CD4-positive, alpha-beta T cell (primary cell): ENCODE data around the gene ERICH2. TPM values are rescaled to one million over a fixed set of nuclear protein-coding genes. Genes with fewer than 3 reads are reported as not detected.

Experiments
- ATAC-seq: fragments of 200-7000 bp; cut with Tn5 transposase; one replicate; pipeline ENCODE4 v1.10.0; 2022; ENCODE audit warnings: mild to moderate bottlenecking; ENCODE audit not compliant: poor library complexity
- CTCF ChIA-PET: fragments of 350-600 bp; sonication (Branson Sonifier 250); formaldehyde crosslinking; loops from one replicate; lab custom pipeline; 2021; ENCODE audit warnings: antibody characterized with exemption, inconsistent platforms; lab: Charles Lee
- POLR2A ChIA-PET: fragments of 350-600 bp; sonication (Branson Sonifier 250); formaldehyde crosslinking; loops from one replicate; lab custom pipeline; 2021; ENCODE audit warnings: antibody characterized with exemption, inconsistent platforms; lab: Charles Lee
- DNase-seq, 14 experiments: peaks; one replicate each; pipeline ENCODE4 v3.0.0-alpha.2; 2013 to 2020; ENCODE audit warnings: mixed read lengths in 2 of 14
- H3K27ac ChIP-seq, 2 donors: one replicate each; pipeline versions ENCODE4 v1.5.1 to v1.7.0; 2013; ENCODE audit warnings: low read length in 2 of 2, low read depth in 1 of 2, mild to moderate bottlenecking in 1 of 2
- H3K27me3 ChIP-seq, 2 experiments: 1 replicate in 1 of 2; 2 replicates in 1 of 2; pipeline versions ENCODE4 v1.6.1 to v1.7.0; 2013; ENCODE audit warnings: low read length in 2 of 2, control low read depth in 1 of 2, mild to moderate bottlenecking in 1 of 2, moderate library complexity in 1 of 2; ENCODE audit not compliant: insufficient read depth in 2 of 2, control insufficient read depth in 1 of 2
- H3K36me3 ChIP-seq: one replicate; pipeline ENCODE4 v1.6.1; 2013; ENCODE audit warnings: low read length, control low read depth; ENCODE audit not compliant: insufficient read depth
- H3K4me1 ChIP-seq: one replicate; pipeline ENCODE4 v1.6.1; 2013; ENCODE audit warnings: low read length, control low read depth; ENCODE audit not compliant: insufficient read depth
- H3K4me3 ChIP-seq: one replicate; pipeline ENCODE4 v1.5.1; 2013; ENCODE audit warnings: mild to moderate bottlenecking, low read length, moderate library complexity
- H3K9me3 ChIP-seq, 2 experiments: 1 replicate in 1 of 2; 2 replicates in 1 of 2; pipeline versions ENCODE4 v1.6.1 to v1.7.0; 2013; ENCODE audit warnings: low read length in 2 of 2, mild to moderate bottlenecking in 2 of 2, control low read depth in 1 of 2, moderate library complexity in 1 of 2; ENCODE audit not compliant: control insufficient read depth in 1 of 2, insufficient read depth in 1 of 2
- H3K27ac Mint-ChIP-seq: one replicate; pipeline ENCODE4 v1.8.0; 2020; ENCODE audit warnings: mixed read lengths
- H3K27me3 Mint-ChIP-seq: one replicate; pipeline ENCODE4 v1.8.0; 2021; ENCODE audit warnings: mixed read lengths
- H3K36me3 Mint-ChIP-seq: one replicate; pipeline ENCODE4 v1.8.0; 2021; ENCODE audit warnings: low read depth, mixed read lengths
- H3K4me1 Mint-ChIP-seq: one replicate; pipeline ENCODE4 v1.8.0; 2021; ENCODE audit warnings: low read depth, mixed read lengths
- H3K4me3 Mint-ChIP-seq: one replicate; pipeline ENCODE4 v1.8.0; 2020; ENCODE audit warnings: mild to moderate bottlenecking, mixed read lengths
- H3K9me3 Mint-ChIP-seq: one replicate; pipeline ENCODE4 v1.8.0; 2020; ENCODE audit warnings: mixed read lengths
- intact Hi-C, 2 experiments: fragments of 100-400 bp; cut with DNase I in 1 of 2; cut with micrococcal nuclease in 1 of 2; formaldehyde crosslinking; loops; one replicate each; pipeline versions ENCODE4 v1.15.1 to v1.9.0; 2023 to 2025; cut with DNase I, micrococcal nuclease
- total RNA-seq, 174 experiments: library from RNA in 2 of 174; stranded (reverse) in 2 of 174; gene quantifications; one replicate each; pipeline ENCODE4 v1.2.3 and lab custom pipeline; 2021 to 2026
- TF ChIP-seq, protein P1 (sequence below): fragments of 200-600 bp; IDR thresholded peaks from one replicate; pipeline ENCODE4 v1.8.0; 2022; ENCODE audit warnings: antibody characterized with exemption, mild to moderate bottlenecking

The ERICH2 gene
- total RNA-seq, 2 experiments from 2014 or later, result not detected

DNA sequence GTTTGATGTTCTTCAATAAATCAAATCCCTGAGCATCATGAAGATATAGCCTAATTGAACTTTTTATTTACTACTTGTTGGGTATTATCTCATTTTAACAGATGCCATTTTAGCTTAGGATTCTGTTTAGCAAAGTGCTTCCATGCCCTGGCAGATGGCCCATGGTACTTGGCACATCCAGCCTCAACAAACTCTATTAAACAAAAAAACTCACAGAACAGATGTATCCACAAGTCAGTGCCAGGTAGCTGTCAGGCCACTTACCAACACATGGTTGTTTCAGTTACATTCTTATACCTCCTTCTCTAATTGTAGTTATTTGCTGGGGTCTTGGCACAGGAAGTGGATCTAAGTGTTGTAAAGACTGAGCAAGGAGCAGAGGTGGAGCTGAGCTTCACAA lies 76.1 kb downstream of the ERICH2 start:
- H3K27ac ChIP-seq, result no peak overlapping the region
- intact Hi-C loops, result no loop called here
- H3K36me3 ChIP-seq, result no peaks in the 10 kb centered on the region
- H3K4me1 ChIP-seq, result no peaks in the 10 kb centered on the region
- ATAC-seq (no peak), DNase-seq (no peak)
- H3K4me3 Mint-ChIP-seq, result no peak overlapping the region
- ChIA-PET POLR2A (no interaction called here), CTCF (interaction anchor here (0.6 kb wide), 1 partner anchor 1312 kb away, joined by 4 read pairs; no protein-coding TSS in a partner anchor)
- TF ChIP-seq, protein P1, sequence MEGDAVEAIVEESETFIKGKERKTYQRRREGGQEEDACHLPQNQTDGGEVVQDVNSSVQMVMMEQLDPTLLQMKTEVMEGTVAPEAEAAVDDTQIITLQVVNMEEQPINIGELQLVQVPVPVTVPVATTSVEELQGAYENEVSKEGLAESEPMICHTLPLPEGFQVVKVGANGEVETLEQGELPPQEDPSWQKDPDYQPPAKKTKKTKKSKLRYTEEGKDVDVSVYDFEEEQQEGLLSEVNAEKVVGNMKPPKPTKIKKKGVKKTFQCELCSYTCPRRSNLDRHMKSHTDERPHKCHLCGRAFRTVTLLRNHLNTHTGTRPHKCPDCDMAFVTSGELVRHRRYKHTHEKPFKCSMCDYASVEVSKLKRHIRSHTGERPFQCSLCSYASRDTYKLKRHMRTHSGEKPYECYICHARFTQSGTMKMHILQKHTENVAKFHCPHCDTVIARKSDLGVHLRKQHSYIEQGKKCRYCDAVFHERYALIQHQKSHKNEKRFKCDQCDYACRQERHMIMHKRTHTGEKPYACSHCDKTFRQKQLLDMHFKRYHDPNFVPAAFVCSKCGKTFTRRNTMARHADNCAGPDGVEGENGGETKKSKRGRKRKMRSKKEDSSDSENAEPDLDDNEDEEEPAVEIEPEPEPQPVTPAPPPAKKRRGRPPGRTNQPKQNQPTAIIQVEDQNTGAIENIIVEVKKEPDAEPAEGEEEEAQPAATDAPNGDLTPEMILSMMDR, result no peak
- no peaks in the 10 kb centered on the region for H3K27me3 Mint-ChIP-seq
- H3K4me1 Mint-ChIP-seq, result peaks cover 10% of the 10 kb centered on the region
- H3K27me3 ChIP-seq, result peaks cover 0 to 5% of the 10 kb centered on the region in 2 experiments
- H3K9me3 ChIP-seq, result no peaks in the 10 kb centered on the region
- H3K4me3 ChIP-seq, result no peak overlapping the region
- H3K27ac Mint-ChIP-seq, result no peak overlapping the region
- no peaks in the 10 kb centered on the region for H3K36me3 Mint-ChIP-seq
- H3K9me3 Mint-ChIP-seq, result no peaks in the 10 kb centered on the region

DNA sequence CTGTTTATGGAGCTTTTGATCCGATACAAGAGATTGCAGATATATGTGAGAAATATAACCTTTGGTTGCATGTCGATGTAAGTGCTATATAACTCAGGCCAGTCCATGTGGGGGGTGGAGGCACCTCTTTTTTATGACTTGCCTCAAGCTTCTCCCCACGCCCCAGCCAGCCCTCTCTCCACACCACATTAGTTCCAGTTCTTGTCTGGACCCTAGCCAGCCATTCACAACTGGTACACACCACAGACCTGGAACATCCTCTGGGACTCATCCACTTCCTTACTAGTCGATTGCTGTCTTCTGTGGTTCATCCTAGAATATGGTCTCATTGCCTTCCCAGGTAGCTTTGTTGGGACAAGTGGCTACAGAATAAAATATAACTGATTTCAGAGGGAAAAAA lies 77.5 kb downstream of the ERICH2 start:
- no peaks in the 10 kb centered on the region for H3K27me3 Mint-ChIP-seq
- no peaks in the 10 kb centered on the region for H3K36me3 Mint-ChIP-seq
- H3K4me1 ChIP-seq, result no peaks in the 10 kb centered on the region
- no peak overlapping the region for H3K27ac Mint-ChIP-seq
- no peak overlapping the region for H3K27ac ChIP-seq
- H3K4me3 Mint-ChIP-seq, result no peak overlapping the region
- intact Hi-C loops, result no loop called here
- peaks cover 0 to 5% of the 10 kb centered on the region in 2 experiments for H3K27me3 ChIP-seq
- no peaks in the 10 kb centered on the region for H3K9me3 ChIP-seq
- ATAC-seq (no peak), DNase-seq (no peak)
- H3K9me3 Mint-ChIP-seq, result no peaks in the 10 kb centered on the region
- H3K4me1 Mint-ChIP-seq, result peaks cover 10% of the 10 kb centered on the region
- CTCF ChIA-PET, result no interaction called here
- no peaks in the 10 kb centered on the region for H3K36me3 ChIP-seq
- POLR2A ChIA-PET, result no interaction called here
- TF ChIP-seq, protein P1, result no peak
- no peak overlapping the region for H3K4me3 ChIP-seq

Other genes starting within 250 kb of the ERICH2 start
- not detected for gene SP5, start 55.0 kb upstream of the ERICH2 start, total RNA-seq
- gene GAD1, start 46.5 kb downstream of the ERICH2 start, total RNA-seq, result not detected
- 10 to 100 TPM; 87.3 to 95.7 TPM for gene GORASP2, start 158.9 kb downstream of the ERICH2 start, total RNA-seq